AG09319 (cell line): ENCODE data around the gene CFAP97D2.

ENCODE experiments used
- DNase-seq: peaks from one replicate; pipeline ENCODE4 v3.0.0-alpha.2; 2010; ENCODE audit warnings: low read depth; ENCODE audit errors: extremely low read depth
- TF ChIP-seq, protein P1 (sequence below): IDR thresholded peaks from 2 replicates; pipeline ENCODE4 v1.5.1; 2011; ENCODE audit warnings: low read depth, mild to moderate bottlenecking, inconsistent platforms, low read length, moderate library complexity

The CFAP97D2 gene

DNA sequence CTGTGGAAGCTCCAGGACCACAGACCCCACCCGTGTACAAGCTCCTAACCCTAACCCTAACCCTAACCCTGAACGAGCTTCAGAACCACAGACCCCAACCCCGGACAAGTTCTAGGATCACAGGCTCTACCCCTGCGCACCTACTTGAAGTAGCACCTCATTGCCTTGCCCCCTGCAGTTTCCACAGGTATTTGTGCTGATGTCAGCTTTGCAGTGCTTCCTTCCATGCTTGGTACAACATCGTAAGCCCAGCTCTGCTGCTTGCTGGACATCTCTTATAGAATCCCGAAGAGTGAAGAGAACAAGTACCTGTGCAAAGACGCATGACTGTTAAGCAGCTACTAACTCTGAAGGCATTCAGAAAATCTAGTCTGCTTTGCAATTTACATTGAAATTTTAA, 34.9 kb downstream of the CFAP97D2 start:
- TF ChIP-seq, protein P1, sequence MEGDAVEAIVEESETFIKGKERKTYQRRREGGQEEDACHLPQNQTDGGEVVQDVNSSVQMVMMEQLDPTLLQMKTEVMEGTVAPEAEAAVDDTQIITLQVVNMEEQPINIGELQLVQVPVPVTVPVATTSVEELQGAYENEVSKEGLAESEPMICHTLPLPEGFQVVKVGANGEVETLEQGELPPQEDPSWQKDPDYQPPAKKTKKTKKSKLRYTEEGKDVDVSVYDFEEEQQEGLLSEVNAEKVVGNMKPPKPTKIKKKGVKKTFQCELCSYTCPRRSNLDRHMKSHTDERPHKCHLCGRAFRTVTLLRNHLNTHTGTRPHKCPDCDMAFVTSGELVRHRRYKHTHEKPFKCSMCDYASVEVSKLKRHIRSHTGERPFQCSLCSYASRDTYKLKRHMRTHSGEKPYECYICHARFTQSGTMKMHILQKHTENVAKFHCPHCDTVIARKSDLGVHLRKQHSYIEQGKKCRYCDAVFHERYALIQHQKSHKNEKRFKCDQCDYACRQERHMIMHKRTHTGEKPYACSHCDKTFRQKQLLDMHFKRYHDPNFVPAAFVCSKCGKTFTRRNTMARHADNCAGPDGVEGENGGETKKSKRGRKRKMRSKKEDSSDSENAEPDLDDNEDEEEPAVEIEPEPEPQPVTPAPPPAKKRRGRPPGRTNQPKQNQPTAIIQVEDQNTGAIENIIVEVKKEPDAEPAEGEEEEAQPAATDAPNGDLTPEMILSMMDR, result no peak
- DNase-seq, result no peak

DNA sequence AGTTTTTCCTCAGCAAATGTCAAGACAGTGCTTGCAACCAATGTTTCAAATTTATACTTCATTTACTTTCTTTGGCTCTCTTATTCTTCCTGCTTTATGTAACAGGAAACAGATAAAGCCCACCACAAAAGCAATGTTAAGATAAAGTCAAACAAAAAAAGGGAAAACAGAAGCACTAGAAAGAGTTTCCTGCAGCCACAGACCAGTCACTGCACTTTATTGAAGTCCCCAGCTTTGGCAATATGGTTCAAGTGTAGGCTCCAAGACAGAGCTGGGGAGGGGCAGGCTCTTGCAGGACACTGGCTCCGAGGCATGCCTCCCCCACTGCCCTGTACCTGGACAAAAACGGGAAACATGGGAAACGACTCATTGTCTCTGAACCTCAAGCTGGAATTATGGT, 40.3 kb downstream of the CFAP97D2 start:
- TF ChIP-seq, protein P1, result no peak
- no peak for DNase-seq

DNA sequence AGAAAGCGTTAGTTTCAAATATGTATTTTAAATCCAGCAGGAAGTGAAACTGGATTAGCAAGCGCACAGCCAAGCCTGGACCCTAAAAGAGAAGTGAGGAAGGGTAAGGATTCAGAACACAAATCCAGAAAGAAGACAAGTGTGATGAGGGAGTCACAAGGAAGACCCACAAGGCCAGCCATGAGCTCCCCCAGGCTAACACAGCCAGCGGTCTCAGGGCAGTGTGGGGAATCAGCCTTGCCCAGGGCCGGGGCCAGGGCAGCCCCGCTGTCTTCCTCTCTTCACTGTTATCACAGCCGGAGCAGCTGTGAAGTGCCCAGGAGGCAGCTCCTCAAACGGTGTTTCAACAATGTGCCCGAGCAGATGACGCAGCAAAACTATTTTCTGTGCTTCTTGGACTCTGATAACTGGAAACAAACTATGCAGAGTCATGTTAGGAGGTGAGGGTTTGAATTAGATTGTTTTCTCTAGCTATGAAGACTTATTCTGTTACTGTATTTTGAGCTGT, 43.5 kb downstream of the CFAP97D2 start:
- no peak for DNase-seq
- TF ChIP-seq, protein P1, result no peak

DNA sequence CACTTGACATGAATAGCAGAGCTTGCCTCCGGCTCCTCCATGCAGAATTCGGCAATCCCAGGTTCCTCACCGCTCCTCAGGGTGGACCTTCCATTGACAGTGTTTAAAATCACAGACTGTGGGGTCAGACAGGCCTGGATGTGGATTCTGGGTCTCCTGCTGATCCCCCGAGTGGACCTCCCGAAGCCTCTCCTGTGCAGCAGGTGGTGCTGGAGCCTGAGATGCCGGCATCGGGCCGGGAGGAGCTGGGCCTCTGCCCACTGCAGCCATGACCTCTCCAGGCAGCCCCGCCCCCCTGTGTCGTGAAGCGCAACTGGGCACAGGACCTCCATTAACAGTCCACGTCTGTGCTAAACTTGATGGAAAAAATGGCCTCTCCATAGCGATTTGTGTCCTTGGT, 45.1 kb downstream of the CFAP97D2 start:
- TF ChIP-seq, protein P1, result no peak
- DNase-seq, result no peak

DNA sequence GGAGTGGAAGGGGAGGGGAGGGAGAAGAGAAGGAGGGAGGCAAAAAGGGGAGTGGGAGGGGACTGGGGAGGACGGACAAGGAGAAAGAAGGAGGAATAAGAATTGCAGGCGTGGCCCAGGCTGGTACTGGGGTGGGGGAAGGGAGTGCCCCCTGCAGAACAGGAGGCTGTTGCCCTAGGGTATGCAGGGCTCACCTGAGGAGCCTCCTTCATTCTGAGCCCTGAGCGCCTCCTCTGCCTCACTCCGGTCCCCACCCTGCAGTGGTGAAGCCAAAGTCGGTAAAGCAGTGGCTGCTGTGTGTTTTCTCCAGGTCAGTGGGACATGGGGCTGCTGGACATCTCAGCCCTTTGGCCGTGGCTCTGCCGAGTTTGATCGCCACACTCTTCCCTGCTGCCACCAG, 46.6 kb downstream of the CFAP97D2 start:
- DNase-seq, result no peak

DNA sequence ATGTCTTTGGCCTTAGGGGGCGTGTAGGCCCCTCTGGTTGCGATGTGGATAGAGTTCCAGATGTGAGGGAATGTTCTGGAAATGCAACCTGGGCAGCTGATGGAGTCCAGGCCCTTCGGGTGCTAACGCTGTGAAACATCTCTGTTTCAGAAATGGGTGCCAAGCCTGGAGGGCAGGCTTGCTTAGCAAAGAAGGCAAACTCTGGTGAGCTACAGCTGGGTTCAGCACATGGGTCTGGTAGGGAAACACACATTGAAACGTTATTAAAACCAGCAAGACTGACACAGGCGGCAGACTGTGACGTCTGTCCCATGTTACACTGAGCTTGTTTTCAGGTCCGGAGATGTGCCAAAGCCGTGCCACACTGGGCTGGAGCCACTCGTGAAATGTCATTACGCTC, 47.0 kb downstream of the CFAP97D2 start:
- no peak for DNase-seq
- TF ChIP-seq, protein P1, result no peak

More for the DNA sequence above, 46.6 kb downstream of the CFAP97D2 start:
- TF ChIP-seq, protein P1, result no peak

DNA sequence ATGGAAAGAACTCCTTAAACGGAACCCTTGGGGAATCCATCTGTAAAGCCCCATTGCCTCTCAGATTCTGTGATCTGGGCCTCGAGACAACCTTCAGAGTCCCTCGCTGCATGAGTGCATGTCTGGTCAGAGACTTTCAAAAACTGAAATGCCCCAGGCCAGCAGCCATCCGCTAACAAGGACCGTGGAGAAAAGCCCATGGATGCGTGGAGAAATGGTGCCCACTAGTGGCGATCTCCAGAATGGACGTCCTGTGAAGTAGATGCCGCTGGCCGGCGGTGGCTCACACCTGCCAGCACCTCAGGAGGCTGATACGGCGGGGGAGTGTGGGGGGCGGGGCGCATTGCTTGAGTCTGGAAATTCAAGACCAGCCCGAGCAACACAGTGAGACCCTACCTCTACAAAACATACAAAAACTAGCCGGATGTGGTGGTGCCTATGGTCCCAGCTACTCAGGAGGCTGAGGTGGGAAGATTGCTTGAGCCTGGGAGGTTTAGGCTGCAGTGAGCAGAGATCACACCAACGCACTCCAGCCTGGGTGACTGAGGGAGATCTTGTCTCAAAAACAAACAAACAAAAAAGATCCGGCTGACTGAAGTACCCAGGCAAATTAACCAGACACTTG, 47.8 kb downstream of the CFAP97D2 start:
- DNase-seq, result peak; percentile 51
- TF ChIP-seq, protein P1, result peak; percentile 92
